Natural killer cell treated with Interleukin-12 subunit alpha and Interleukin-12 subunit beta and Interleukin-15 and Interleukin-18, amount 100 ng/mL, for 72 hours (primary cell): Measurements from ENCODE around the gene FAN1. TPM values are rescaled to one million over a fixed set of nuclear protein-coding genes. Genes with fewer than 3 reads are reported as not detected.
A peak's percentile ranks its signal among the peaks of the same experiment; 100 is the strongest.

Experiments
- ATAC-seq, 2 donors: fragments of 150-1000 bp; cut with Tn5 transposase in 1 of 2; sonication (Bioruptor Pico), chemical (Tn5 transposase) in 1 of 2; 2 replicates each; pipeline ENCODE4 v1.10.0; 2021
- DNase-seq: peaks from one replicate; pipeline ENCODE4 v3.0.0; 2022; ENCODE audit warnings: low spot score
- H3K27ac Mint-ChIP-seq, 2 donors: 1 replicate in 1 of 2; 2 replicates in 1 of 2; pipeline ENCODE4 v1.8.0; 2022; ENCODE audit warnings: mixed read lengths in 2 of 2, mild to moderate bottlenecking in 1 of 2, moderate library complexity in 1 of 2
- H3K27me3 Mint-ChIP-seq, 2 donors: 1 replicate in 1 of 2; 2 replicates in 1 of 2; pipeline ENCODE4 v1.8.0; 2022; ENCODE audit warnings: mixed read lengths in 2 of 2
- H3K36me3 Mint-ChIP-seq: one replicate; pipeline ENCODE4 v1.8.0; 2022; ENCODE audit warnings: mixed read lengths
- H3K4me1 Mint-ChIP-seq, 2 donors: 1 replicate in 1 of 2; 2 replicates in 1 of 2; pipeline ENCODE4 v1.8.0; 2022; ENCODE audit warnings: low read depth in 2 of 2, mixed read lengths in 2 of 2, mild to moderate bottlenecking in 1 of 2
- H3K4me3 Mint-ChIP-seq: one replicate; pipeline ENCODE4 v1.8.0; 2022; ENCODE audit warnings: mixed read lengths
- H3K9me3 Mint-ChIP-seq: 2 replicates; pipeline ENCODE4 v1.8.0; 2022; ENCODE audit warnings: mixed read lengths
- total RNA-seq, 2 donors: library from RNA; stranded (reverse); gene quantifications; one replicate each; pipeline ENCODE4 v1.2.3, GENCODE V29; 2022

Gene FAN1
- total RNA-seq, 2 donors from 2014 or later = 12.6 to 23.8 TPM

DNA sequence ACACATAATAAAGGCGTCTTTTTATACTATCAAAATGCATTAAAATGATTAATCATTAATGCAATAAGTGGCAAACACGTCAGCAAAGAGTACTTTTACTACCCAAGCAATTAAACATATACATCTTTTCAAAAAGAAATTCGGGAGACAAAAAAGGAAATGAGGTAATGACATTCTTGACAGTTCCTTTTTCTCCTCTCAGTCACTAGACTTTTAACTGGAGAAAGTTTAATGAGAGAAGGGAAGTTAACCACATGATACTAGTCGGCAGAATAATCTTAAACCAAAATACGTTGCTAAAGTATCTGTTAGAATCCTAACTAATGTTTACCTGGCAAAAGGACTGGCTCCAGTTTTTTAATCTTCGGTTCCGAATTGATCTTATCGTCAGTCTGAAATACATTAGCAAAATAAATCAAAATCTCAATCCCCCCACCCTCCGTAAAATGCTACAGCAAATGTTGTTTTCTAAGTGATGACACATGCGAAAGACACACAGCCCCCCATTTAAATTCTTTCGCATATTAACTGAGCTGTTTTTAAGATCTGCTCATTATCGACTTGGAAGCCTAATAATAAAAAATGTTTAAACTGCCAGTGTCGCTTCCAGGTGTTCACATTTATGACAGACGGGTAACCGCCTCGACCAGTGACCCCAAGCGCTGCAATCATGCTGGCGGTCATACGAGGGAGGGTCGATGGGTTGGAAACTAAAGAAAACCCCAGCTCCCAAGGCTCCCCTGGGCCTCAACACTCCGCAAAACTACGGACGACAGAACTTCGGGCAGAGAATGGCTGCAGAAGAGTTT is 86.9 kb downstream of the FAN1 start:
- DNase-seq (no peak), ATAC-seq (peak in 1 of 2 donors; percentile 5)
- Mint-ChIP-seq H3K4me3 (peak overlapping the region; percentile 96), H3K36me3 (no peaks in the 10 kb centered on the region), H3K27ac (peak overlapping the region; percentile 80 to 94), H3K9me3 (no peaks in the 10 kb centered on the region), H3K4me1 (peaks cover 24 to 30% of the 10 kb centered on the region in 2 donors), H3K27me3 (no peaks in the 10 kb centered on the region)

DNA sequence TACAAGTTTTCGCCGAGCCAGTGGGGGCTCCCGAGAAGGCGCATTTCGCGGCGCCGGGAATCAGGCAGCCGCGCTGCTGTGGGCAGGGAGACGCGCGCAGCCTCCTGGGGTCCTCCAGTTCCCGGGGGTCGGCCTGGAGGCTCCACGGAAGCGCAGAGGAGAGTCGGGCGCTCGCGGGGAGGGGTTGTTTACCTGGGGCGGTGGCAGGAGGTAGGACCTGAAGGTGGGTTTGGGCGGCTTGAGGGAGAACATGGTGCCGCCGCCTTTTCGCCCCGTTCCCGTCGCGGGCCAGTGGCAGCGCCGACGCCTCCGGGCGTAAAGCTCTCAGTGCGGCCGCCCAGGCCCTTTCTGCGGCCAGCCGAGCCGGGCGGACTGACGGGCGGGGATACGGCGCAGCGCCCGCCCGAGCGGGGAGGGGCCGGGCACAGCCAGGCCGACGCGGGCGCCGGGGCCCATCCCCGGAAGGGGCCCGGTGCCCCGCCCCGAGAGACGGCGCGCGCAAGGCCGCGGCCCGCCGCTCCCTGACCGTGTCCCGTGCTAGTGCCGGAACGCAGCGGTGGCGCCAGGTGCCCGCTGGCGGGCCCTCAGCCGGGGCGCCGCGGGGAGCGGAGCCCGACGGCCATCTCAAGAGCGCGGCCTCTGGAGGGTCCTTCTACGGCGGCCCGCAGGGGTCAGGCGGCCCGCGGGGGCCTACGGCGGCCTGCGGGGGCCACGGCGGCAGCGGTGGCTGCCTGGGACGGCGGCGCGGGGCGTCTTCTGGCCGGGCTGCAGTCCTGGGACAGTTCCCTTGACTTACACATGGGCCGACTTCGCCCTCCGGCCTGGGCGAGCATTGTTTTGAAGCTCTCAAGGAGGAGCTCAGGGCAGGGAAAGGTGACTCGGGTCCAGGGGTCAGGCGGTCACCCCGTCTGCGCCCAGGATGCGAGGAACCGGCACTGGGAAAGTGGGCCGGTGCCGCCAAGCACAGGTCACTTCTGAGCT is 87.8 kb downstream of the FAN1 start, which contains the start of gene MTMR10:
TSS of gene MTMR10 (minus strand) at position 374 of the 981 bp plus-strand sequence. CDS start at position 252, 122 bp downstream.
- peak within 1 kb of the TSS; percentile 80 to 94 for H3K27ac Mint-ChIP-seq
- ATAC-seq (peak; percentile 99), DNase-seq (peak; percentile 86)
- peak within 1 kb of the TSS; percentile 96 for H3K4me3 Mint-ChIP-seq
- H3K4me1 Mint-ChIP-seq = peaks cover 22 to 27% of the 10 kb centered on the region in 2 donors
- no peaks in the 10 kb centered on the region for H3K36me3 Mint-ChIP-seq
- H3K9me3 Mint-ChIP-seq = no peaks in the 10 kb centered on the region
- no peaks in the 10 kb centered on the region for H3K27me3 Mint-ChIP-seq

DNA sequence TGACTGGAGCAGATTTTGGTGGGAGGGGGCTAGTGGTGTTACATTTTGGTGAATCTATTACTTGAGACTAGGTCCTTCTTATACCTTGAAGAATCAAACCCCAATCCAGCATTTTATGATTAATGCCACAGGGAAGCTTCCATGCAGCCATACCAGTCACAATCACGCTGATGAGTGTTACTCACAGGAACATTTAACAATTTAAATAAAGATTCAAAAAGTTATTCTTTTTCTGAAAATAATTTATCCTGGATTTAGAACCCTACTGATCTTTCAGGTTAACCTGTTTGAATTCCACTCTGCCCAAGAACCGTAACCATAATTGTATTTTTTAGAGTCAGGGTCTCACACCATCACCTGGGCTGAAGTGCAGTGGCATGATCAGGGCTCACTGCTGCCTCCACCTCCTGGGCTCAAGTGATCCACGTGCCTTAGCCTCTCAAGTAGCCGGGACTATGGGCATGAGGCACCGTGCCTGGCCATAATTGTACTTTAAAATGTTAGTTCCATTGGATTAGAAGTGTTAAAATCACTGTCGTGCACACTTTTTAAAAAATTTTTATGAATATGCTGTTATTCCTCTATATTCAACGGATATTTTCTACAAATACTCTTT is 88.6 kb downstream of the FAN1 start:
- no peaks in the 10 kb centered on the region for H3K36me3 Mint-ChIP-seq
- H3K27me3 Mint-ChIP-seq = no peaks in the 10 kb centered on the region
- ATAC-seq = no peak
- H3K27ac Mint-ChIP-seq = peak overlapping the region; percentile 59 to 81
- no peaks in the 10 kb centered on the region for H3K9me3 Mint-ChIP-seq
- peak overlapping the region; percentile 85 for H3K4me3 Mint-ChIP-seq
- no peak for DNase-seq
- H3K4me1 Mint-ChIP-seq = peaks cover 16 to 21% of the 10 kb centered on the region in 2 donors

Other genes starting within 250 kb of the FAN1 start
- 10 to 100 TPM; 19.1 to 21.5 TPM for gene MTMR10, start 87.7 kb downstream of the FAN1 start, total RNA-seq
- gene TRPM1, start 197.8 kb downstream of the FAN1 start, total RNA-seq = not detected